BE2C (cell line): ENCODE data around the gene PIK3AP1.

ENCODE experiments used
- DNase-seq: peaks from one replicate; pipeline ENCODE4 v3.0.0-alpha.2; 2020
- H3K27me3 ChIP-seq: fragments of 250-450 bp; sonication (Bioruptor Pico); 2 replicates; pipeline ENCODE4 v1.5.1; 2020; ENCODE audit warnings: mild to moderate bottlenecking
- H3K36me3 ChIP-seq: fragments of 250-450 bp; sonication (Bioruptor Pico); 2 replicates; pipeline ENCODE4 v1.5.1; 2020; ENCODE audit warnings: mild to moderate bottlenecking
- H3K4me1 ChIP-seq: fragments of 250-450 bp; sonication (Bioruptor Pico); 2 replicates; pipeline ENCODE4 v1.5.1; 2020
- H3K4me3 ChIP-seq: 2 replicates; pipeline ENCODE4 v1.5.1; 2011; ENCODE audit warnings: low read depth, low read length
- H3K9me3 ChIP-seq: fragments of 250-450 bp; sonication (Bioruptor Pico); 2 replicates; pipeline ENCODE4 v1.5.1; 2020
- CTCF ChIP-seq: IDR thresholded peaks from 2 replicates; pipeline ENCODE4 v1.5.1; 2012; ENCODE audit warnings: mild to moderate bottlenecking, low read depth, low read length

Gene PIK3AP1

DNA sequence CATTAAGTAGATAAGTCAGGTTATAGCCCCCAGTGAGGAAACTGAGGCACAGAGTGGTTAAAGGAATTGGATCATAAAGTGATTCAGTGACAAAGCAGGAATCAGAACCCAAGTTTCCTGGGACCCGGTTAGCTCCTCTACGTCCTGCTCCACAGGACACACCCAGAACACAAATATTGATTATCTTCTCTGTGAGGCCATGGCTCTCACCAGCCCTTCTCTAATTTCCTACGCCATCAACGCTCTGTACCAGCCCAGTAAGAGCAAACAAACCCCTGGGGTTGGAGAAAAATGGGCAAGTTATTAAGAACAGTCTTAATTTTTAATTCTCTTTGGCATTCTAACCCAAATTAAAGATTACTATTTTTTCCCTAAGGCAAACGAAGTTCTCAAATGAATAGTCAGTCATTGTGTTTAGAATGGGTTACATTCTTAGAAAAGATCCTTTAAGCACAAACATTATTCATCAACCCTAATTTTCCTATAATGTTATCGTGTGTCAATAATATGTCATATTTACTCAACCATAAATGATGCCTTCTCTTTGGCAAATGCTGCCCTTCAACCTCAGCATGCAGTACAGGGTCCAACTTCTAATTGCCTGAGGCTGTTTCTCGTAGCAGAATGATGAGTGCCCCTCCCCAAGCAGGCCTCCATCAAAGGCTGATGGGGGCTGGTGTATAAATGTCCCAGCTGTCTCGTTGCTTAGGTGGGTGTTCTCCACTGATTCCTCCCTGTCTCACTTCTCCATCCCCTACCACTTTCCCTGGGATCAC, 108.1 kb downstream of the PIK3AP1 start:
- H3K4me1 ChIP-seq: peaks cover 10% of the 10 kb centered on the region
- no peaks in the 10 kb centered on the region for H3K27me3 ChIP-seq
- H3K36me3 ChIP-seq: no peaks in the 10 kb centered on the region
- no peaks in the 10 kb centered on the region for H3K9me3 ChIP-seq
- no peak overlapping the region for H3K4me3 ChIP-seq
- no peak for DNase-seq
- no peak for TF ChIP-seq CTCF

- Histone ChIP-seq H3K9me3 (no peaks in the 10 kb centered on the region), H3K36me3 (no peaks in the 10 kb centered on the region), H3K4me1 (peaks cover 10% of the 10 kb centered on the region), H3K4me3 (no peak overlapping the region), H3K27me3 (no peaks in the 10 kb centered on the region)
- DNase-seq: no peak
- TF ChIP-seq CTCF: no peak
Observed at GRCh38 chr10:96610817-96611216, 109.5 kb downstream of the PIK3AP1 start.

DNA sequence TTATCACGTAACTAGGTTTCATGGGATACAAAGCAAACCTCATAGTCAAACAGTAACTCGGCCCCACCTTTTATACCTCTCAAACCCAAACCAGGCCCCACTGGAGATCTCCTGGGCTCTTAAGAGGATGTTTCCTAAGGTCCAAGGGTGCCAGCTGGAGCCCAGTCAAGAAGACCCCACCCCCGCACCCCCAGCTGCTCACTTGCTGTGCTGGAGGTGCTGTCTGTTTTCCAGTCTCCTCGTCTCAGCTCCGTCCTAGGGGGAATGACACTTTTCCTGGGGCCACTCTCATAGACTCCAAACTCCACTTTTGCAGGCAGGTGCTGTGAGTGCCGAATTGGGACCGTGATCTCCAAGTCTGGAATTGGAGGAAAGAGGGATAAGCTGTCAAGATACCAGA, 110.8 kb downstream of the PIK3AP1 start:
- TF ChIP-seq CTCF: no peak
- H3K9me3 ChIP-seq: no peaks in the 10 kb centered on the region
- no peak for DNase-seq
- no peaks in the 10 kb centered on the region for H3K36me3 ChIP-seq
- H3K4me3 ChIP-seq: no peak overlapping the region
- no peaks in the 10 kb centered on the region for H3K27me3 ChIP-seq
- peaks cover 6% of the 10 kb centered on the region for H3K4me1 ChIP-seq

DNA sequence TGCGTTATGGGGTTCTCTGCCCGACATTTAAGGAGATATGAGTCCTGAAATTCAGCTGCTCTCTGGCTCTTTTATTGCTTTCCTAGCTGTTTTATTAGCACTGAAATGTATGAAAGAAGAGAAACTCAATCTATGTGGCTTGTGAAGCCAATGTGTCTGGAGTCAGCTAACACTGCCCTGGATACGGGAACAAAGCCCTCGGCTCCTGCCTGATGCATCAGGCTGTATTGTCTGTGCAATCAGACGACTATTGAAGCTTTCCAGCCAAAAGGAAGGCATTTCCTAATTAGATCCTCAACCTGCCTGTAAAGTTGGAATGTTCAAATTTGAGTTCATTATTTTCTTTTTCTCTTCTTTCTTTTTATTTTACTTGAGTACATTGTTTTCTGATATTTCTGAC, 111.5 kb downstream of the PIK3AP1 start:
- no peak for DNase-seq
- Histone ChIP-seq H3K9me3 (no peaks in the 10 kb centered on the region), H3K4me3 (no peak overlapping the region), H3K36me3 (no peaks in the 10 kb centered on the region), H3K27me3 (no peaks in the 10 kb centered on the region), H3K4me1 (peaks cover under 1% of the 10 kb centered on the region)
- no peak for TF ChIP-seq CTCF

DNA sequence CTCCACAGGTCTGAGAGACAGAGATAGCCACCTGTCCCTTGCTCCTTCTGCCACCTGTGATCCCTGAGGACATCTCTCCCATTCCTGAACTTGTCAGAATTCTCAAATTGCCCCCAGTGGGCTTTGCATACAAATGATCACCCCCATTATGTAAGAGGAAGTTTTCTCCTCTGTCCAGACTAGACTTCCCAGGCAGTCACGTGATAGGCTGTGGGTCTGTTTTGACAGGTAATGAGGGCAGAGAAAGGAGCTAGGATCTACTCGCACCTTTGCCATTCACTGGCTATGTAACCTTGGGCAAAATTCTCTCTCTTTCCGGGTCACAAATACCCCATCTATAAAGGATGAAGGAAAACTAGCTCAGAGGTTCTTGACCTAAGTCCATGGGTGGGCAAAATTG, 112.1 kb downstream of the PIK3AP1 start:
- no peaks in the 10 kb centered on the region for H3K36me3 ChIP-seq
- no peaks in the 10 kb centered on the region for H3K9me3 ChIP-seq
- TF ChIP-seq CTCF: no peak
- DNase-seq: no peak
- no peak overlapping the region for H3K4me3 ChIP-seq
- H3K4me1 ChIP-seq: no peaks in the 10 kb centered on the region
- H3K27me3 ChIP-seq: no peaks in the 10 kb centered on the region

GRCh38 chr10:96606946-96607345, 113.4 kb downstream of the PIK3AP1 start:
- Histone ChIP-seq H3K36me3 (no peaks in the 10 kb centered on the region), H3K9me3 (no peaks in the 10 kb centered on the region), H3K4me3 (no peak overlapping the region), H3K27me3 (no peaks in the 10 kb centered on the region), H3K4me1 (no peaks in the 10 kb centered on the region)
- TF ChIP-seq CTCF: no peak
- DNase-seq: no peak
